ENCODE measurements around the gene TNFRSF19.
A peak's percentile ranks its signal among the peaks of the same experiment; 100 is the strongest.
"Not testable (repeated sequence)": the region's sequence is repeated elsewhere in the genome, so short reads cannot be mapped to it uniquely, and the experiment has no call there.

TNFRSF19 gene

DNA sequence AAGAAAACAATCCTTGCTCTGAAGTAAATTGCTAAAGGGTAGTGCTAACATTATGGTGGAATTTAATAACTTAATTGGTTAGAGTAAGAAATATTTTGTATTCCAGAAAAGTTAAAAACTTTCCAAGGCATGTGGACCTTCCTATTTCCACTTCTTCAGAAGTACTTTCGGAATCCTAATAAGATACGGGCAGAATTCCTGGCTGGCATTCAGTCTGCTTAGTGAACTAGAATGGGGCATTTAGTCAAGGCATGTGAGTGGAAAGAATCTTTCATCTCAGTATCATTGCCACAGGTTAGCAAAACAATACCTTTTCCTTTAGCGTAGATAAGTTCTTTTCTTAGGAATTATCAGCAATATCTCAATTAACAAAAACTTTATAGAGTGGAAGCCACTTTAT is 85.1 kb downstream of the TNFRSF19 start:
- no peak for DNase-seq (ENCODE audit: low read depth)

- no peak for DNase-seq (ENCODE audit: low read depth)
Measured at GRCh38 chr13:23656637-23657371, 86.6 kb downstream of the TNFRSF19 start.

GRCh38 chr13:23658929-23659541 is 88.8 kb downstream of the TNFRSF19 start:
- DNase-seq (ENCODE audit: low read depth) = no peak

DNA sequence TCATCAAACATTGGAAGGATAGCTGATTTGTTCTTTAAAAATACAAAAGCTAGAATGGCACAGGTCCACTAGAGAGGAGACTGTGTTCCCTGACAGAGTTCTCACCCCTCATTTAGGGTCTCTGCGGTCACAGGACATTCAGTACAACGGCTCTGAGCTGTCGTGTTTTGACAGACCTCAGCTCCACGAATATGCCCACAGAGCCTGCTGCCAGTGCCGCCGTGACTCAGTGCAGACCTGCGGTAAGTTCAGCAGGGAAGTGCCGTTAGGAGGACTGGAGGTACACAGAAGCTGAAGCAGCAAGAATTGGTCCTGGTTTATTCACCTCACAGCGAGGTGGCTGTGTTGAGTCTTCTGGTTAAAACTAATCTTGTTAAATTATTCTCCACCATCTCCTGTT is 90.0 kb downstream of the TNFRSF19 start:
- DNase-seq (ENCODE audit: low read depth) = no peak

GRCh38 chr13:23666582-23666981 is 96.4 kb downstream of the TNFRSF19 start:
- no peak for DNase-seq (ENCODE audit: low read depth)

- DNase-seq (ENCODE audit: low read depth) = no peak
Measured at GRCh38 chr13:23667750-23668149, 97.5 kb downstream of the TNFRSF19 start.

DNA sequence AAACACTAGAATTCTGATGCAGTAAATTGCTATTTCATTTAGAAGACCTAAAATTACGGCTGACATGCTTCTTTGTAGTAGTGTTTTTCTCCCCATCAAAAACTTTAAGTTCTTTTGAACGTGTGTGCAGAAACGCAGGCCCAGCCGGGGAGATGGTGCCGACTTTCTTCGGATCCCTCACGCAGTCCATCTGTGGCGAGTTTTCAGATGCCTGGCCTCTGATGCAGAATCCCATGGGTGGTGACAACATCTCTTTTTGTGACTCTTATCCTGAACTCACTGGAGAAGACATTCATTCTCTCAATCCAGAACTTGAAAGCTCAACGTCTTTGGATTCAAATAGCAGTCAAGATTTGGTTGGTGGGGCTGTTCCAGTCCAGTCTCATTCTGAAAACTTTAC is 98.3 kb downstream of the TNFRSF19 start:
- DNase-seq (ENCODE audit: low read depth) = no peak

DNA sequence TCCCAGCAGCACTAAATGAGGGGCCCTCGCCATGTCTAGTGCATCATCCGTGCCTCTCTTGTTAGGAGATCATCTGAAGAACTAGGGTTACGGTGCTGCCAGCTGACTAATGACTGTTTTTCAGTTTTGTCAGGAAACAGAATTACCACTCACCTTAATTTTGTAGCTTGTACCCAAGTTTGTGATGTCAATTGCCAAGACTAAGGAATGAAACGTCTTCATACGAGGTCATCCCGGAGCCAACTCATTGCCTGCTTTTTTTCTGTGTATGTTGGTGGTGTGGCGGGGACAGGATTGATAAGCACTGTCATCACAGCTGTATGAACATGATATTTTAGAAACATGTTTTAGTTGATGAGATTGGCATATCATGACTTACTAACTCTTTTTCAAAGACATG is 100.6 kb downstream of the TNFRSF19 start:
- no peak for DNase-seq (ENCODE audit: low read depth)

DNA sequence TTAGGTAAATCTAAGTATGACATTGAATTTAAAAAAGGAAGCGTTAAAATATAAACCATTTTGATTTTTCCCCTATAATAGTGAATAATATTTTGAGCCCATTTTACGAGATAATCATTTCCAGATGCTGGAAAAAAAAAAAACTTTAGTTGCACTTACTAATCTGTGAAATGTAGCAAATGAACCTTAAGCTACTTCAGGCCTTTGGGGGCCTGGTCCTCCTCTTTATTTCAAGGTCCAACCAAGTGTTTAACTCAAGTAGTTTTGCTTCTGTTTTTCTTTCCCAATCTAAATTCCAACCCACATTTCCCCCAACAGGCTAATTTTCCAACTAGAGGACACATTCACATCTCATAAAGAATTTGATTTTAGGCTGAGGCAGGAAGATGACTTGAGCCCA is 101.2 kb downstream of the TNFRSF19 start:
- DNase-seq (ENCODE audit: low read depth) = no peak

GRCh38 chr13:23671897-23672296 is 101.7 kb downstream of the TNFRSF19 start:
- DNase-seq (ENCODE audit: low read depth) = no peak

GRCh38 chr13:23672616-23673015 is 102.4 kb downstream of the TNFRSF19 start:
- DNase-seq (ENCODE audit: low read depth) = no peak

DNA sequence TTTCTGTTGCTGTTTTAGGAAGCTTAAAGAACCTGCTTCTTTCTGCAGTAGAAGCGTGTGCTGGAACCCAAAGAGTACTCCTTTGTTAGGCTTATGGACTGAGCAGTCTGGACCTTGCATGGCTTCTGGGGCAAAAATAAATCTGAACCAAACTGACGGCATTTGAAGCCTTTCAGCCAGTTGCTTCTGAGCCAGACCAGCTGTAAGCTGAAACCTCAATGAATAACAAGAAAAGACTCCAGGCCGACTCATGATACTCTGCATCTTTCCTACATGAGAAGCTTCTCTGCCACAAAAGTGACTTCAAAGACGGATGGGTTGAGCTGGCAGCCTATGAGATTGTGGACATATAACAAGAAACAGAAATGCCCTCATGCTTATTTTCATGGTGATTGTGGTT is 103.1 kb downstream of the TNFRSF19 start:
- DNase-seq (ENCODE audit: low read depth) = no peak

- no peak for DNase-seq (ENCODE audit: low read depth)
Measured at GRCh38 chr13:23673867-23674605, 103.8 kb downstream of the TNFRSF19 start.

DNA sequence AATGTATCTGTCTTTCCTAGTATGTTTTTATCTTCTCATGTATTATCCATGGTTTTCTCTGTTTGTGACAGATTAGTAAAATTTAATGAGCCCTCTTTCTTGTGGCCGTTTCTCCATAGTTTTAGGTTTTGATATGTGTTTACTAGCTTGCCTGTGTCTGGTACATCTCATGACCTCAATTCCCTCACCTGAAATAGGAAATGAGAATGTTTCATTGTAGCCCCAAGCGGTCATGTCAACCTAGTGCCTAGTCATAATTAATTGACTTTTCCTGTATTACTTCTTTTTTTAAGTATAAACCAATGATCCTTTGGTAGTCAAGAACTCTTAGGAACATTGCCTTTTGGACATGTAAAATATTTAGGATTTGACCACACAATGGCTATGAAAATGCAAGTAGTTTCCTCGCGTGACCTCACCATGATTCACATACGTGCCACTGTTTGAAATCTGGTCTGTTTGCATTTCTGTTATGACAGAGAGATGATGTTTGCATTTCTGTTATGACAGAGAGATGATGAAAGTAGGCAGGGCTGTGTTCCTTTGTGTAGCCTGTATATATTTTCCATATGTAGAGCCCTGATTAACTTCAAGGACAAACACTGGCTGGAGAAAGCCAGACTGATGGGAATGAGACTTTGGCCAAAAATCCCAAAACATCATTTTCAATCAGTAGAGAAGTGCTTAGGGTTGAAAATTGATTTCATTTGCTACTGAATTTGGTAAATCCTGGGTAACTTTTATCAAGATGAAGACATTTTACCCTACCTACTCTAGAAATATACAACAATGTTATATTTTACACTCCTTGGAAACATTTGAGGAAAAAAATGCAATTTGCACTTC is 104.8 kb downstream of the TNFRSF19 start:
- no peak for DNase-seq (ENCODE audit: low read depth)

- DNase-seq (ENCODE audit: low read depth) = not testable (repeated sequence)
Measured at GRCh38 chr13:23677679-23678288, 107.6 kb downstream of the TNFRSF19 start.

- no peak for DNase-seq (ENCODE audit: low read depth)
Measured at GRCh38 chr13:23678795-23679194, 108.6 kb downstream of the TNFRSF19 start.

DNA sequence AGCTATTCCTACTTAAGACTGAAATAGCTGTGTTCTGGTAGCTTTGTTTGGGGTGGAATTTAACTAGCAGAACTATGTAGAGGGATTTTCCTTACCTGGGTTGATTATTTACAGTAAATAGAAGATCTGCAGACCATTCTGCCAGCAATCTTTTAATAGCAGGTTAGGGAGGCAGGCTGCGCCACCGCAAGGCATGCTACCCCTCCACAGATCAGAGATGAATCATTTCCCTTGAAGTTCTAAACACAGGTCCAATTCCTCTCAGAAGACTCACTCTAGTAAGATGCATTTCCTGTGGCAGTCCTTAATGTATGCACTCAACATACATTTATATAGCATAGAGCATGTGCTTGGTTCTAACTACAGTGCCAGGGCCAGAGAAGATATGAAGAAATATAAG is 109.0 kb downstream of the TNFRSF19 start:
- DNase-seq (ENCODE audit: low read depth) = peak; percentile 4

DNA sequence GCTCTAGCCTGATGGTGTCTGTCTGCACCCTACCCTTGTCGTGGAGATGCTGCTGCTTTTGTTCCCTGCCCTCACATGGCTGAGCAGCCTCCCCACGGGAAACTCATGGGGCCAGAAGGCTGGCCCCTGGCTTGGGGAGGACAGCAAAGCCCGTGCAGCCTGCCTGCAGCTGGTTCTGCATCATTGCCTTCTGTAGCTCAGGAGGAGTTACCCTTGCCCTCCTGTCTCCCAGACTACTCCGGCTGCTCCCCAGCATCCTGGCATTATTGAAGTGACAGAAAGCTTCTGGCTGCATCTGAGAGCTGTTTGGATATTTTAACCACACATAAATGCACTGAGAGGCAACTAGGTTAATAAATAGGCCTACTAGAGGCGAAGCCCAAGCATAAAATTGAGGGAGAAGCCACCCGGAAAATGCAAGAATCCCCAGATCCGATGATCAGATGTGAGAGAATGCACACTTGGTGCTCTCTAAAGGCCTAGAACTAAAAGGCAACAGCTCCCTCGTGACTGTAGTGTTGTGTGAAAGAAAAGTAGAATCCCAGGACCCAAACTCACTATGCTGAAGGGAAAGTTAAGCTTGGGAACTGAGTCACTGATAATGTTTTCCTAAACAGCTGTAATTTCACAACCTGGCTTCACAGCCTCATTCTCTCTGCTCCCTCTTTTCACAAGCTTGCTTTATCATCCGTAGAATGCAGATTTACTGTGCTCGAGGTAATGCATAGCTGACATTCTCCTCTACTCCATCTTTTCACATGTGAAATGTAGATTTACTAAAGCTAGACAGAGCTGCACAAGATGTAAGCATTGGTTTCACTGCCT is 110.8 kb downstream of the TNFRSF19 start:
- DNase-seq (ENCODE audit: low read depth) = no peak

GRCh38 chr13:23683084-23683483 is 112.9 kb downstream of the TNFRSF19 start:
- DNase-seq (ENCODE audit: low read depth) = no peak

GRCh38 chr13:23684647-23685046 is 114.4 kb downstream of the TNFRSF19 start:
- no peak for DNase-seq (ENCODE audit: low read depth)

DNA sequence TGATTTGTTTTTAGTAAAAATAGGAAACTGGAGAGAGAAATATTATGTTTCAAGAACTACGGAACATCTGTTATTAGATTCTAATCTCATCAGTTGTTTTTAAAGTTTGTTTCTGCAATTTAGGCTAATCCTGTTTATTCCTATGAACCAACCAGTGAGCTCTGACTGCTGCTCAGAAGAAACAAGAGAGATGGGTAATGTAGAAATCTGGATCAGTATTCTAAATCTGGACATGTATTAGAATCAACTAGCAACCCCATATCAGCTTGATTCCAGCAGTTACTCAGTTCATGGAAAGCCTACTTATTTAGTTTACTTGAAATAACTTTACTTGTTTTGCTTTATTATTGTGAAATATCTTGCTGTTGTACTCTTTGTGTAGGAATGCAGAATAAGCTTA is 115.2 kb downstream of the TNFRSF19 start:
- no peak for DNase-seq (ENCODE audit: low read depth)

All from activated T-cell treated with anti-CD3 and anti-CD28 coated beads for 24 hours (primary cell).